BE2C (cell line): Measurements from ENCODE around the gene TP53BP2.

ENCODE experiments used
- DNase-seq: peaks from one replicate; pipeline ENCODE4 v3.0.0-alpha.2; 2020
- H3K27me3 ChIP-seq: fragments of 250-450 bp; sonication (Bioruptor Pico); 2 replicates; pipeline ENCODE4 v1.5.1; 2020; ENCODE audit warnings: mild to moderate bottlenecking
- H3K36me3 ChIP-seq: fragments of 250-450 bp; sonication (Bioruptor Pico); 2 replicates; pipeline ENCODE4 v1.5.1; 2020; ENCODE audit warnings: mild to moderate bottlenecking
- H3K4me1 ChIP-seq: fragments of 250-450 bp; sonication (Bioruptor Pico); 2 replicates; pipeline ENCODE4 v1.5.1; 2020
- H3K4me3 ChIP-seq: 2 replicates; pipeline ENCODE4 v1.5.1; 2011; ENCODE audit warnings: low read depth, low read length
- H3K9me3 ChIP-seq: fragments of 250-450 bp; sonication (Bioruptor Pico); 2 replicates; pipeline ENCODE4 v1.5.1; 2020
- CTCF ChIP-seq: IDR thresholded peaks from 2 replicates; pipeline ENCODE4 v1.5.1; 2012; ENCODE audit warnings: mild to moderate bottlenecking, low read depth, low read length

TP53BP2 gene

GRCh38 chr1:223733898-223734852 is 111.6 kb downstream of the TP53BP2 start:
- H3K9me3 ChIP-seq = no peaks in the 10 kb centered on the region

GRCh38 chr1:223732993-223733798 is 112.6 kb downstream of the TP53BP2 start:
- Histone ChIP-seq H3K36me3 (no peaks in the 10 kb centered on the region), H3K27me3 (no peaks in the 10 kb centered on the region), H3K4me1 (peaks cover 22% of the 10 kb centered on the region), H3K4me3 (no peak overlapping the region), H3K9me3 (no peaks in the 10 kb centered on the region)
- TF ChIP-seq CTCF = no peak
- DNase-seq = peak; percentile 51

More at GRCh38 chr1:223733898-223734852, 111.6 kb downstream of the TP53BP2 start:
- DNase-seq = no peak
- H3K27me3 ChIP-seq = no peaks in the 10 kb centered on the region
- H3K4me1 ChIP-seq = peaks cover 26% of the 10 kb centered on the region
- no peaks in the 10 kb centered on the region for H3K36me3 ChIP-seq
- TF ChIP-seq CTCF = no peak
- no peak overlapping the region for H3K4me3 ChIP-seq

- no peaks in the 10 kb centered on the region for H3K27me3 ChIP-seq
- no peaks in the 10 kb centered on the region for H3K9me3 ChIP-seq
- H3K36me3 ChIP-seq = no peaks in the 10 kb centered on the region
- peak; percentile 82 for DNase-seq
- no peak for TF ChIP-seq CTCF
- H3K4me1 ChIP-seq = peaks cover 33% of the 10 kb centered on the region
- no peak overlapping the region for H3K4me3 ChIP-seq
Measured at GRCh38 chr1:223731133-223731770, 114.5 kb downstream of the TP53BP2 start.

GRCh38 chr1:223730479-223731132 is 115.1 kb downstream of the TP53BP2 start:
- TF ChIP-seq CTCF = no peak
- Histone ChIP-seq H3K4me3 (no peak overlapping the region), H3K9me3 (no peaks in the 10 kb centered on the region), H3K27me3 (no peaks in the 10 kb centered on the region), H3K4me1 (peaks cover 38% of the 10 kb centered on the region), H3K36me3 (no peaks in the 10 kb centered on the region)
- DNase-seq = no peak

- Histone ChIP-seq H3K36me3 (no peaks in the 10 kb centered on the region), H3K9me3 (no peaks in the 10 kb centered on the region), H3K4me3 (no peak overlapping the region), H3K4me1 (peaks cover 38% of the 10 kb centered on the region), H3K27me3 (no peaks in the 10 kb centered on the region)
- DNase-seq = no peak
- no peak for TF ChIP-seq CTCF
Measured at GRCh38 chr1:223729906-223730305, 115.8 kb downstream of the TP53BP2 start.
